Measurements from ENCODE around the gene C16orf54.

GRCh38 chr16:29745853-29746345 is at the start of gene C16orf54:
- no peak for TF ChIP-seq MAX (IDR thresholded peaks at IDR 0.05)
- no peak for TF ChIP-seq ZBTB33 (IDR thresholded peaks at IDR 0.05)
- no peak for TF ChIP-seq CTCF (IDR thresholded peaks at IDR 0.05; ENCODE audit: low read depth, low read length, missing input control)
